ENCODE measurements around the gene RNF212B. TPM values are rescaled to one million over a fixed set of nuclear protein-coding genes. Genes with fewer than 3 reads are reported as not detected.
"Not testable (repeated sequence)": the region's sequence is repeated elsewhere in the genome, so short reads cannot be mapped to it uniquely, and the experiment has no call there.

The RNF212B gene
- polyA plus RNA-seq, 1 experiment, result not detected

GRCh38 chr14:23275412-23275811, 37.7 kb downstream of the RNF212B start:
- no peak for TF ChIP-seq CTCF (IDR thresholded peaks at IDR 0.05; ENCODE audit: low read depth, low read length)
- Histone ChIP-seq H3K4me3 (ENCODE audit: low read depth, low read length) (no peak overlapping the region), H3K9me3 (ENCODE audit: control insufficient read depth, insufficient read depth, low read length) (no peaks in the 10 kb centered on the region), H3K27me3 (ENCODE audit: control insufficient read depth, insufficient read depth, low read length) (no peaks in the 10 kb centered on the region), H3K27ac (ENCODE audit: low read depth, low read length) (no peak overlapping the region)
- no peak for DNase-seq (ENCODE audit: low read depth, low spot score)
- POLR2A ChIA-PET, result no interaction called here
- CTCF ChIA-PET, result interaction anchor here (1.1 kb wide), 2 partner anchors 104 to 154 kb away, joined by 3 read pairs; no protein-coding TSS in a partner anchor

- ChIA-PET CTCF (interaction anchor here (1.2 to 1.8 kb wide), 3 partner anchors 17 to 157 kb away, joined by 3 to 9 read pairs (median 7); no protein-coding TSS in a partner anchor), POLR2A (interaction anchor here (0.5 to 0.6 kb wide), 2 partner anchors 92 to 136 kb away, joined by 3 read pairs; no protein-coding TSS in a partner anchor)
- TF ChIP-seq CTCF (IDR thresholded peaks at IDR 0.05; ENCODE audit: low read depth, low read length), result no peak
- Histone ChIP-seq H3K27ac (ENCODE audit: low read depth, low read length) (no peak overlapping the region), H3K4me3 (ENCODE audit: low read depth, low read length) (no peak overlapping the region), H3K9me3 (ENCODE audit: control insufficient read depth, insufficient read depth, low read length) (no peaks in the 10 kb centered on the region), H3K27me3 (ENCODE audit: control insufficient read depth, insufficient read depth, low read length) (no peaks in the 10 kb centered on the region)
- no peak for DNase-seq (ENCODE audit: low read depth, low spot score)
These were observed 39.5 kb downstream of the RNF212B start for GRCh38 chr14:23277189-23277588.

DNA sequence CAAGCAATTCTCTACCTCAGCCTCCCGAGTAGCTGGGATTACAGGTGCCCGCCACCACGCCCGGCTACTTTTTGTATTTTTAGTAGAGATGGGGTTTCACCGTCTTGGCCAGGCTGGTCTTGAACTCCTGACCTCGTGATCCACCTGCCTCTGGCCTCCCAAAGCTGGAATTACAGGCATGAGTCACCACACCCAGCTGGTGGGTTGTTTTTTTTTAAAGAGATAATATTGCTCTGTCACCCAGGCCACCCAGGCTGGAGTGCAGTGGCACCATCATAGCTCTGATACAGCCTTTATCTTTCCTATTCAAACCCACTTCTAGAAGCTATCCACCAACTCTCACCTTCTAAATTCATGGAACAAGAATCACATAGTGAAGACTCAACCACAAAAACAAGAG, 40.2 kb downstream of the RNF212B start:
- DNase-seq (ENCODE audit: low read depth, low spot score); H3K4me3 ChIP-seq (ENCODE audit: low read depth, low read length); H3K9me3 ChIP-seq (ENCODE audit: control insufficient read depth, insufficient read depth, low read length); POLR2A ChIA-PET; H3K27ac ChIP-seq (ENCODE audit: low read depth, low read length); H3K27me3 ChIP-seq (ENCODE audit: control insufficient read depth, insufficient read depth, low read length): not testable (repeated sequence)
- CTCF ChIA-PET, result interaction anchor here (0.6 to 1.8 kb wide), 4 partner anchors 18 to 29 kb away, joined by 3 to 7 read pairs (median 3); partner anchors contain the start of gene BCL2L2

GRCh38 chr14:23281247-23281646, 43.5 kb downstream of the RNF212B start:
- H3K9me3 ChIP-seq (ENCODE audit: control insufficient read depth, insufficient read depth, low read length), result no peaks in the 10 kb centered on the region; the same call in 1 of the 2 replicates
- H3K27ac ChIP-seq (ENCODE audit: low read depth, low read length), result no peak overlapping the region
- CTCF ChIA-PET, result interaction anchor here (0.7 to 2.3 kb wide), 2 partner anchors 14 to 20 kb away, joined by 5 to 15 read pairs; no protein-coding TSS in a partner anchor
- no peak for TF ChIP-seq CTCF (IDR thresholded peaks at IDR 0.05; ENCODE audit: low read depth, low read length)
- H3K4me3 ChIP-seq (ENCODE audit: low read depth, low read length), result no peak overlapping the region
- DNase-seq (ENCODE audit: low read depth, low spot score), result no peak
- POLR2A ChIA-PET, result no interaction called here
- no peaks in the 10 kb centered on the region for H3K27me3 ChIP-seq (ENCODE audit: control insufficient read depth, insufficient read depth, low read length)

- H3K27me3 ChIP-seq (ENCODE audit: control insufficient read depth, insufficient read depth, low read length), result peaks cover 6% of the 10 kb centered on the region
- TF ChIP-seq CTCF (IDR thresholded peaks at IDR 0.05; ENCODE audit: low read depth, low read length), result no peak
- H3K9me3 ChIP-seq (ENCODE audit: control insufficient read depth, insufficient read depth, low read length), result no peaks in the 10 kb centered on the region; the same call in 1 of the 2 replicates
- peak overlapping the region; percentile 79 for H3K4me3 ChIP-seq (ENCODE audit: low read depth, low read length)
- POLR2A ChIA-PET, result interaction anchor here (1.7 kb wide), 1 partner anchor 16 kb away, joined by 11 read pairs; no protein-coding TSS in a partner anchor
- CTCF ChIA-PET, result interaction anchor here (0.7 to 2.2 kb wide), 4 partner anchors 10 to 165 kb away, joined by 3 to 14 read pairs (median 4); no protein-coding TSS in a partner anchor
- no peak overlapping the region for H3K27ac ChIP-seq (ENCODE audit: low read depth, low read length)
- DNase-seq (ENCODE audit: low read depth, low spot score), result no peak
These were observed 47.2 kb downstream of the RNF212B start for GRCh38 chr14:23284654-23285529.
